Smooth muscle cell (in vitro differentiated cells): ENCODE data around the gene PIK3CB. TPM values are rescaled to one million over a fixed set of nuclear protein-coding genes. Genes with fewer than 3 reads are reported as not detected.

ENCODE experiments used
- DNase-seq: peaks from one replicate; lab custom pipeline; 2025; ENCODE audit not compliant: unreplicated experiment; lab: John Stamatoyannopoulos, UW
- H2AFZ ChIP-seq: fragments of 200-600 bp; sonication (generic); 2 replicates; pipeline ENCODE4 v1.6.0; 2016; ENCODE audit warnings: antibody characterized with exemption, low read depth, mild to moderate bottlenecking
- H3F3A ChIP-seq: fragments of 200-600 bp; sonication (generic); 2 replicates; pipeline ENCODE4 v1.6.0; 2017; ENCODE audit warnings: antibody characterized with exemption, low read depth
- H3K27ac ChIP-seq: fragments of 200-600 bp; sonication (generic); 2 replicates; pipeline ENCODE4 v1.5.1; 2016; ENCODE audit warnings: low read depth, mild to moderate bottlenecking
- H3K27me3 ChIP-seq: fragments of 200-600 bp; sonication (generic); 2 replicates; pipeline ENCODE4 v1.6.1; 2016; ENCODE audit warnings: low read depth, mild to moderate bottlenecking
- H3K36me3 ChIP-seq: fragments of 200-600 bp; sonication (generic); 2 replicates; pipeline ENCODE4 v1.5.1; 2016; ENCODE audit warnings: low read depth
- H3K4me1 ChIP-seq: fragments of 200-600 bp; sonication (generic); 2 replicates; pipeline ENCODE4 v1.5.1; 2016; ENCODE audit warnings: low read depth
- H3K4me2 ChIP-seq: fragments of 200-600 bp; sonication (generic); 2 replicates; pipeline ENCODE4 v1.6.0; 2016; ENCODE audit warnings: mild to moderate bottlenecking
- H3K4me3 ChIP-seq: fragments of 200-600 bp; sonication (generic); 2 replicates; pipeline ENCODE4 v1.5.1; 2016; ENCODE audit warnings: mild to moderate bottlenecking
- H3K79me2 ChIP-seq: fragments of 200-600 bp; sonication (generic); 2 replicates; pipeline ENCODE4 v1.6.0; 2016; ENCODE audit warnings: low read depth, mild to moderate bottlenecking
- H3K9ac ChIP-seq: fragments of 200-600 bp; sonication (generic); 2 replicates; pipeline ENCODE4 v1.6.0; 2016; ENCODE audit warnings: low read depth
- H3K9me3 ChIP-seq: fragments of 200-600 bp; sonication (generic); replicated peaks from 2 replicates; pipeline ENCODE4 v1.5.1; 2016; ENCODE audit warnings: low read depth
- H4K20me1 ChIP-seq: fragments of 200-600 bp; sonication (generic); 2 replicates; pipeline ENCODE4 v1.6.0; 2016; ENCODE audit warnings: low read depth
- CTCF ChIP-seq: fragments of 200-600 bp; sonication (generic); IDR thresholded peaks from 2 replicates; pipeline ENCODE4 v1.5.1; 2017; ENCODE audit warnings: borderline replicate concordance, mild to moderate bottlenecking, antibody characterized with exemption; ENCODE audit not compliant: insufficient read depth, poor library complexity, severe bottlenecking
- WGBS: methylation state at CpG from one replicate; pipeline ENCODE4 v1.1.7; 2016; ENCODE audit warnings: low lambda C conversion rate; 5-methylcytosine and 5-hydroxymethylcytosine counted together
- polyA plus RNA-seq: library from polyadenylated mRNA; unstranded; fragments of >200 nt; fragmentation: Nextera tagmentation; extraction: Ambion mirVana; gene quantifications from 2 replicates; pipeline ENCODE4 v1.2.1, GENCODE V29; 2016
- total RNA-seq: library from RNA; depleted of rRNA; stranded (reverse); fragments of >200 nt; gene quantifications from 2 replicates; pipeline ENCODE4 v1.2.3, GENCODE V29; 2014

PIK3CB gene
- total and polyA plus RNA-seq, 2 experiments from 2014 or later: 2.6 to 4.5 TPM

DNA sequence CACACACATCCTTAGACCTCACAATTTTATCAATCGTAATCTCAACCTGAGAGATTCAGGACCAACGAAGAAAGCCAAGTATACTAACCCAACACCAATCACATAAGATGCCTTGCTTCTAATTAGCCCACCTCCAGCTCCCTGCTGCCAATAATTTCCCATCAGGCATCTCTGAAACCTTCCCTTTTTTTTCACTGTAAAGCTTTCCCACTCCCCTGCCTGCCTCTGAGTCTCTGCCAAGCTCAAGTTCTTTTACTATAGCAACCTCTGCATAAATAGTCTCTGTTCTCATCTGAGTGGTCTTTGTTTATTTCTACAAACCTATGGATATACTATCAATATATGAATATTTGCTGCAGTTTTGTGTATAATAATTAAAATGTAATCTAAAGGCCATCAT lies 86.5 kb downstream of the PIK3CB start:
- Histone ChIP-seq H3F3A (no peaks in the 10 kb centered on the region), H3K9me3 (no peaks in the 10 kb centered on the region), H3K79me2 (no peaks in the 10 kb centered on the region), H3K4me1 (no peaks in the 10 kb centered on the region), H3K4me2 (no peak overlapping the region), H2AFZ (no peak overlapping the region), H4K20me1 (no peaks in the 10 kb centered on the region), H3K9ac (no peak overlapping the region), H3K4me3 (no peak overlapping the region), H3K36me3 (no peaks in the 10 kb centered on the region), H3K27me3 (no peaks in the 10 kb centered on the region), H3K27ac (no peak overlapping the region)
- 97% methylated on average over 2 of the region's 2 CpGs for WGBS
- no peak for TF ChIP-seq CTCF
- no peak for DNase-seq

- Histone ChIP-seq H3K27me3 (no peaks in the 10 kb centered on the region), H3K4me3 (no peak overlapping the region), H3K27ac (no peak overlapping the region), H3K9ac (no peak overlapping the region), H3K4me2 (no peak overlapping the region), H3F3A (no peaks in the 10 kb centered on the region), H3K9me3 (no peaks in the 10 kb centered on the region), H3K36me3 (no peaks in the 10 kb centered on the region), H3K79me2 (no peaks in the 10 kb centered on the region), H2AFZ (no peak overlapping the region), H3K4me1 (no peaks in the 10 kb centered on the region), H4K20me1 (no peaks in the 10 kb centered on the region)
- no peak for TF ChIP-seq CTCF
- WGBS: 92% methylated on average over 1 of the region's 1 CpG
- no peak for DNase-seq
These were observed 87.5 kb downstream of the PIK3CB start for GRCh38 chr3:138747225-138747624.

- Histone ChIP-seq H3K79me2 (no peaks in the 10 kb centered on the region), H2AFZ (no peak overlapping the region), H3K36me3 (no peaks in the 10 kb centered on the region), H3K27ac (no peak overlapping the region), H4K20me1 (no peaks in the 10 kb centered on the region), H3K4me1 (no peaks in the 10 kb centered on the region), H3K4me2 (no peak overlapping the region), H3F3A (no peaks in the 10 kb centered on the region), H3K9me3 (no peaks in the 10 kb centered on the region), H3K9ac (no peak overlapping the region), H3K27me3 (no peaks in the 10 kb centered on the region), H3K4me3 (no peak overlapping the region)
- 86% methylated on average over 5 of the region's 5 CpGs for WGBS
- no peak for DNase-seq
- TF ChIP-seq CTCF: no peak
These were observed 94.7 kb downstream of the PIK3CB start for GRCh38 chr3:138740072-138740471.

DNA sequence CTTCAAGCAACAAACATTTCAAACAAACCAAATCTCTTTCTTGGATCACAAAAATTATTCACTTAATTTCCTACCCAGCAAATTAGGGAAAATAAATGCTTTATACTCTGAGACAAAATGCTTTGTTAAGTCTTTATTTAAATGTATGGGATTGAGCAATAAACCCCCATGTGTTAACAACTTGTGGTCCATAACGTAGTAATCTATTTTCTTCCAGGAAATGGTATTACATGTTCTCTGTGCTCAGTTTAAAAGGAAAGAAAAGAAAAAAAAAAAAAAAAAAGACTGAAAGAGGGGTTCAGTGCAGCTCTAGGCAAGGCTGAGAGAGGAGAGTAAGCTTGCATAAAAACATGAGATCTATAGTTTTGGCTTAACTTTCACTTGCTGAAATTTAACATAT lies 102.3 kb downstream of the PIK3CB start:
- Histone ChIP-seq H3K79me2 (no peaks in the 10 kb centered on the region), H3K27ac (no peak overlapping the region), H3K9me3 (no peaks in the 10 kb centered on the region), H3K36me3 (no peaks in the 10 kb centered on the region), H3K4me2 (no peak overlapping the region), H4K20me1 (no peaks in the 10 kb centered on the region), H3F3A (no peaks in the 10 kb centered on the region), H2AFZ (no peak overlapping the region), H3K9ac (no peak overlapping the region), H3K27me3 (no peaks in the 10 kb centered on the region), H3K4me3 (no peak overlapping the region), H3K4me1 (no peaks in the 10 kb centered on the region)
- no peak for TF ChIP-seq CTCF
- WGBS: 86% methylated on average over 1 of the region's 1 CpG
- no peak for DNase-seq
